Measurements from ENCODE around the gene MAP3K20. TPM values are rescaled to one million over a fixed set of nuclear protein-coding genes. Genes with fewer than 3 reads are reported as not detected.

MAP3K20 gene
- total and polyA plus RNA-seq, 2 of the 8 experiments (the other 6 are each of a cell fraction or from before 2014, with no cell fraction given) = 3.1 to 11.1 TPM

DNA sequence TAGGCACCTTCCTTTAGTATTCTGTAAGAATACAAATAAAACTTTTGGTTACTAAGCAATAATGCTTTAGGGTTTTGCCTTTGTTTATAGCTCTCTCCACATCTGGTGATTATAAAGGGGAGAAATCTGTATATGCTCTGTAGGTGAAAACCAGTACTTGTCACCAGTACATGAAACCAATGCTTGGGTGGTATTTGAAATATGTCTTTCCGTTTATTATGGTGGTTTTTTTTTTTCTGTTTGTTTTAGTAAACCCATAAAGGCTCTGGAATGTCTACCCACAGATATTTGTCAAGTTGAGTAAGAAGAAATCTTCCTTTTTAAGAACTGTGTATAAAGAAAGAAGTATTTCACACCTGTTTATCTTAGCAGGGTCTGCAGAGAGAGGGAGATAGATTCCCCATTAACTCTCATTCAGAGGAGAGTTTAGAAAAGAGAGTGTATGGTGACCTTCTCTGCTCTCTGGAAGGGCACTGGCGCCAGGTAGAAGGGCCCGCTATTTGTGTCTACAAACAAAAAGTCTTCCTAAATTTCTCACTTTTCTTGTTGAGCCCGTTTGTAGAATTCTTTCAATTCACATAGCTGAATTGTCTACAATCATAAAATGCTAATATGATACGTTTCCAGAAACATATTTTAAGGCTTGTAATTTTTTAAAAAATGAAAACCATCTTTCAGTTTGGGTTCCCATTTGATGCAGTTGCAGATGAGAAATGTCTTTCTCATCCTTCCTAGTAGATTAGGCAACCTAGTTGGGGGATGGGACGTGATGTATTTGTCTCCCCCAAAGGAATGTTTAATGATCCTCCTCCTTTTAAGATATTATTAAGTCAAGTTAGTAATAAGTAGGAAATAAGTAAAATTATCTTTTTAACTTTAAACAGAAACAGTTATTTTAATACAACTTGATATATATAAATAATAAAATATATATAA is 33.9 kb downstream of the MAP3K20 start (continued):
- TF ChIP-seq, protein P1, sequence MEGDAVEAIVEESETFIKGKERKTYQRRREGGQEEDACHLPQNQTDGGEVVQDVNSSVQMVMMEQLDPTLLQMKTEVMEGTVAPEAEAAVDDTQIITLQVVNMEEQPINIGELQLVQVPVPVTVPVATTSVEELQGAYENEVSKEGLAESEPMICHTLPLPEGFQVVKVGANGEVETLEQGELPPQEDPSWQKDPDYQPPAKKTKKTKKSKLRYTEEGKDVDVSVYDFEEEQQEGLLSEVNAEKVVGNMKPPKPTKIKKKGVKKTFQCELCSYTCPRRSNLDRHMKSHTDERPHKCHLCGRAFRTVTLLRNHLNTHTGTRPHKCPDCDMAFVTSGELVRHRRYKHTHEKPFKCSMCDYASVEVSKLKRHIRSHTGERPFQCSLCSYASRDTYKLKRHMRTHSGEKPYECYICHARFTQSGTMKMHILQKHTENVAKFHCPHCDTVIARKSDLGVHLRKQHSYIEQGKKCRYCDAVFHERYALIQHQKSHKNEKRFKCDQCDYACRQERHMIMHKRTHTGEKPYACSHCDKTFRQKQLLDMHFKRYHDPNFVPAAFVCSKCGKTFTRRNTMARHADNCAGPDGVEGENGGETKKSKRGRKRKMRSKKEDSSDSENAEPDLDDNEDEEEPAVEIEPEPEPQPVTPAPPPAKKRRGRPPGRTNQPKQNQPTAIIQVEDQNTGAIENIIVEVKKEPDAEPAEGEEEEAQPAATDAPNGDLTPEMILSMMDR (IDR thresholded peaks at IDR 0.05; ENCODE audit: control extremely low read depth in 1 of 3, insufficient read depth in 1 of 3, low read depth in 1 of 3, low read length in 3 of 3) = no peak
- TF ChIP-seq YY1 (IDR thresholded peaks at IDR 0.05; ENCODE audit: low read depth, low read length) (no peak), HDAC2 (IDR thresholded peaks at IDR 0.05; ENCODE audit: borderline replicate concordance in 1 of 2, low read depth in 2 of 2, low read length in 2 of 2) (no peak), GTF2F1 (IDR thresholded peaks at IDR 0.05; ENCODE audit: borderline replicate concordance, low read depth, low read length) (no peak), CREB1 (IDR thresholded peaks at IDR 0.05) (no peak)

All from H1 (cell line).